GM12874 (cell line): ENCODE measurements around the gene NFATC1.

Source experiments
- CTCF ChIP-seq: IDR thresholded peaks from 2 replicates; pipeline ENCODE4 v1.5.1; 2011; ENCODE audit warnings: low read depth, mild to moderate bottlenecking, control low read depth, low read length, moderate library complexity; ENCODE audit not compliant: insufficient read depth

The NFATC1 gene

GRCh38 chr18:79463424-79463960, 67.8 kb downstream of the NFATC1 start:
- TF ChIP-seq CTCF = no peak

DNA sequence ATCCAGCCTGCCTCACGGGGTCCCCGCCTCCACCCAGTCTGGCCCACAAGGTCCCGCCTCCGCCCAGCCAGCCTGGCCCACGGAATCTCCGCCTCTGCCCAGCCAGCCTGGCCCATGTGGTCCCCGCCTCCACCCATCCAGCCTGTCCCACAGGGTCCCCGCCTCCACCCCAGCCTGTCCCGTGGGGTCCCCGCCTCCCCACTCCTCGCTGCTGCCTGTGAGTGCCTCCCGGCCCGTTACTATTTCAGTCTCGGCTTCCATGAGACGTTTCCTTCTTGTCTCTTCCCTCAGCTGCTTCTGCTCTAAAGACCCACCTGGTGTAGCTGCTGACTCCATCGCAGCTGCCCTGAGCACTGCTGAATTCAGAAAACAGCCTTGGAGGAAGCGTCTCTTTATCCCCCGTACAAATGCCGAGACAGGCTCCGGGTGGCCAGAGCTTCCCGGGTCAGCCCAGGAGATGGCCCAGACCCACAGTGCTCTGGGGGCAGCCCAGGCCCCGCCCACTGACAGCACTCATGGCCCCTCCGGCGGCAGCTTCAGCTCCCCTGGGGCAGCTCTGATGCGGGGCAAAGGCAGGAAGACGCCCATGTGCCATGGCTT, 69.8 kb downstream of the NFATC1 start:
- TF ChIP-seq CTCF = no peak

GRCh38 chr18:79466591-79466990, 70.9 kb downstream of the NFATC1 start:
- TF ChIP-seq CTCF = no peak

DNA sequence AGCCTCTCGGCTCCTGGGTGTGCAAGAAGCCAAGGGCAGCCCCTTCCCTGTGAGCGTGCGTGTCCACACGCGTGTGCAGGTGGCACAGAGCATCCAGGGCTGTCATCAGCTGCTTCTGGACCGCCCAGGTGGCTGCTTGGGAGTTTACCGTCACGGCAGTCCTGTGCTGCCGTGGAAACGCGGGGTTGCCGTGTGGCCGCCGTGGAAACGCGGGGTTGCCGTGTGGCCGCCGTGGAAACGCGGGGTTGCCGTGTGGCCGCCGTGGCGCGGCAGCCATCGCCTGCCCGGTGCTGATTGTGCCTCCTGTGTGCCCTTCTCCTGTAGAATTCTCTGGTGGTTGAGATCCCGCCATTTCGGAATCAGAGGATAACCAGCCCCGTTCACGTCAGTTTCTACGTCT, 71.4 kb downstream of the NFATC1 start:
- no peak for TF ChIP-seq CTCF

DNA sequence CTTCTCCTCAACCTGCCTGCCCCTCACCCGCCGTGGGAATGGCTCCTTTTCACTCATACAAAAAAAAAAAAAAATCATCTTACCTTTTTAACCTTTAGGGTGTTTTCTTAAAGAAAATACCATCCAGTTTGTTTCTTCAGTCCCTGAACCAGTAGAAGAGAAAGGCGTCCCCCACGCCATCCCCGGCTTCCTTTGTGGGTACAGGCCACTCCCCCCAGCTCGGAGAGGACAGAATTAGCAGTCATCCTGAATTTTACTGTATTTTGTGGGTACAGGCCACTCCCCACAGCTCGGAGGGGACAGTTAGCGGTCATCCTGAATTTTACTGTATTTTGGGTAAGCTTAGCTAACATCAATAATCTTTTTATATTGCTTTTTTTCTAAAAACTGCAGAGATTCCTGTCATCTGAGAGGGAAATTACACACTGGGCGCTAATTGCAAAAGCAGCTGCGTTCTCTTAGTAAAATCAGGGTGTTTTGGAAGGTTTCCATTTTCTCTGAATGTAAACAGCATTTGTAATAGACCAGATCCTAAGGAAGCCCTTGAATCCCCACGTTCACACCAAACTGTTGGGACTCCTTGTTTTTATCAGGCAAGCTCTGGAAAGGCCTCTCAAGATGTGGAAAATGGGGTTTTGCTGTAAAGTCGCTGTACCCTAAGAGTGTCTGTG, 72.5 kb downstream of the NFATC1 start:
- TF ChIP-seq CTCF = no peak

DNA sequence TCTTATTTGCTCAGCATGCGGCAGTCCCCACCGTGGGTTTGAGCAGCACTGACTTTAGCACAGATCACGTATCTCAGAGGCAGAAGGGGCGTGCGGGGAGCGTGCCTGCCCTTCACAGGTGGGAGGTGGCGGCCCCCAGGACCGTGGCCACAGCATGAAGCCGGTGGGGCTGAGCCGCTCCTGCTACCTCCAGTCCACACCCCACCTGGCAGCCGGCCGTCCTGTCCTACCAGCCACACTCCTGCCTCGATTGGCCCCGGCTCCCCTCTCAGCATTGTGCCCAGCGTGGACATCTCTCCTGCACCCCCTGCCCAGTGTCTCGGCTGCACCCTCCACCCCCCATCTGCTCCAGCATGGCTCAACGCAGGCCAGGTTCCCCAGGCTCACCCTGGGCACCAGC, 73.6 kb downstream of the NFATC1 start:
- TF ChIP-seq CTCF = no peak

DNA sequence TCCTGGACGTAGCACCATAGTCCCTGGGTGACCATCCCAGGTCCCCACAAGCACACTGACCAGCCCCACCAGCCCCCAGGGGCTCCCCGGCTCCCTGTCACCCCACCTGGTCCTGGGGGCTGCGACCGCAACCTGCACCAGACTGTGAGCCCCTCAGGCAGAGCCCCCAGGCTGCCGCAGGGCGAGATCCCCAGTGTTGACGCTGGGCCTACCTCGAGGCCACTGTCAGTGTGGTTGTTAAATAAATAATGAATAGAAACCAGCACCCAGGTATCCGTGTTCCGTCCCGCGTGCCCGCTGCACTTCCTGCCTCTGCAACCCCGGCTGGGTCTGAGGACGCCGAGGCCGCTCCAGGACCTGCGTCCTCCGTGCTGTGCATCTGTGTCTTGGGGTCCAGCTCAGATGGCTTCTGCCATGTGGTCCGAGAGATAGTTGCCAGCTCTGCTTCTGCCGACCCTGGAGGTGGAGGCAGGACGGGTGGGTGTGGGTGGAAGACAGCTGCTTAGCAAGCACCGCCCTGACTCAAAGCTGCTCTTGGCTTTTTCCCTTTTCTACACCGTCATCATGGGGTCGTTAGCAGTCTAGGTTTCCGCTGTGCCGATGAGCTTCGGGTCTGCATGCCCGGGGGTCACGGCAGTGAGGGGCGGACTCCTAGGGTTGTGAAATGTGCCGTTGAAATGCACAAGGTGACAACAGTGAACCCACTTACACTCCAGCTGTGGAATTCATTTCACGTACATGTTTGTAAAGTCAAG, 74.2 kb downstream of the NFATC1 start:
- TF ChIP-seq CTCF = no peak
